ENCODE results near the gene CAPN5. TPM values are rescaled to one million over a fixed set of nuclear protein-coding genes. Genes with fewer than 3 reads are reported as not detected.

Gene CAPN5
- total and polyA plus RNA-seq, 10 of the 15 experiments (the other 5 are each of a cell fraction or from before 2014, with no cell fraction given): 0.02 to 0.33 (median 0.07) TPM; not detected in 3

DNA sequence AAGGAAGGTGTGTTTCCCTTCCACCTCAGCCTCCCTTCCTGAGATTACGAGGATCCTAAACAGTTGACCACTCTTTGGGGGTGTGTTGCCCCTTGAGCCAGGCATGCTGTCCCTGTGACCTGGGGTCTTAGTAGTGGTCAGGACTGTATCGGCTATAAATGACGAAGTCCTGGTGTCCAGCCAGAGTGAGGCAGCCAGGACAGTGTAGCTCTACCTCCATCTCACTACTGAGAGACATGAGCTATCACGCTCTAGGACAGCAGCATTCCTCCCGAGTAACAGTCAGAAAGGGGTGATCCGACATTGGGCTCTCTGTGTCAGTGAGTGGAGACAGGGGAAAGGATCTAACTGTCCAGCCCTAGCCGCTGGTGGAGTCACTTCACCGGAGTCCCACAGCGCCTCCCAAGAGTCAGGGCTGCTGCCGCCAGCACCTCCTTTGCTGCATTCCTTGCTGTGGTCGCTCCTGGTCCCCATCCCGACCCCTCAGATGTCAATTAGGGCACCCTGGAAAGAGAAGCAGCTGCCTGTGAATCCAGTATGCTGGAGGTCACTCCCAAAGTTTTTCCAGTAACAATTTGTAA, 35.8 kb upstream of the CAPN5 start (continued):
- TF ChIP-seq, protein P1, sequence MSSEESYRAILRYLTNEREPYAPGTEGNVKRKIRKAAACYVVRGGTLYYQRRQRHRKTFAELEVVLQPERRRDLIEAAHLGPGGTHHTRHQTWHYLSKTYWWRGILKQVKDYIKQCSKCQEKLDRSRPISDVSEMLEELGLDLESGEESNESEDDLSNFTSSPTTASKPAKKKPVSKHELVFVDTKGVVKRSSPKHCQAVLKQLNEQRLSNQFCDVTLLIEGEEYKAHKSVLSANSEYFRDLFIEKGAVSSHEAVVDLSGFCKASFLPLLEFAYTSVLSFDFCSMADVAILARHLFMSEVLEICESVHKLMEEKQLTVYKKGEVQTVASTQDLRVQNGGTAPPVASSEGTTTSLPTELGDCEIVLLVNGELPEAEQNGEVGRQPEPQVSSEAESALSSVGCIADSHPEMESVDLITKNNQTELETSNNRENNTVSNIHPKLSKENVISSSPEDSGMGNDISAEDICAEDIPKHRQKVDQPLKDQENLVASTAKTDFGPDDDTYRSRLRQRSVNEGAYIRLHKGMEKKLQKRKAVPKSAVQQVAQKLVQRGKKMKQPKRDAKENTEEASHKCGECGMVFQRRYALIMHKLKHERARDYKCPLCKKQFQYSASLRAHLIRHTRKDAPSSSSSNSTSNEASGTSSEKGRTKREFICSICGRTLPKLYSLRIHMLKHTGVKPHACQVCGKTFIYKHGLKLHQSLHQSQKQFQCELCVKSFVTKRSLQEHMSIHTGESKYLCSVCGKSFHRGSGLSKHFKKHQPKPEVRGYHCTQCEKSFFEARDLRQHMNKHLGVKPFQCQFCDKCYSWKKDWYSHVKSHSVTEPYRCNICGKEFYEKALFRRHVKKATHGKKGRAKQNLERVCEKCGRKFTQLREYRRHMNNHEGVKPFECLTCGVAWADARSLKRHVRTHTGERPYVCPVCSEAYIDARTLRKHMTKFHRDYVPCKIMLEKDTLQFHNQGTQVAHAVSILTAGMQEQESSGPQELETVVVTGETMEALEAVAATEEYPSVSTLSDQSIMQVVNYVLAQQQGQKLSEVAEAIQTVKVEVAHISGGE (CRISPR knock-in tag; IDR thresholded peaks at IDR 0.05): no peak
- TF ChIP-seq SPI1 (IDR thresholded peaks at IDR 0.05; ENCODE audit: borderline replicate concordance, insufficient read depth, low read depth, low read length) (no peak), GABPA (IDR thresholded peaks at IDR 0.05; ENCODE audit: low read depth) (no peak), FOS (IDR thresholded peaks at IDR 0.05; ENCODE audit: borderline replicate concordance, extremely low read depth, insufficient read length) (no peak), TARDBP (IDR thresholded peaks at IDR 0.05; ENCODE audit: borderline replicate concordance) (no peak), MTA3 (IDR thresholded peaks at IDR 0.05; ENCODE audit: borderline replicate concordance, low read length) (no peak)

DNA sequence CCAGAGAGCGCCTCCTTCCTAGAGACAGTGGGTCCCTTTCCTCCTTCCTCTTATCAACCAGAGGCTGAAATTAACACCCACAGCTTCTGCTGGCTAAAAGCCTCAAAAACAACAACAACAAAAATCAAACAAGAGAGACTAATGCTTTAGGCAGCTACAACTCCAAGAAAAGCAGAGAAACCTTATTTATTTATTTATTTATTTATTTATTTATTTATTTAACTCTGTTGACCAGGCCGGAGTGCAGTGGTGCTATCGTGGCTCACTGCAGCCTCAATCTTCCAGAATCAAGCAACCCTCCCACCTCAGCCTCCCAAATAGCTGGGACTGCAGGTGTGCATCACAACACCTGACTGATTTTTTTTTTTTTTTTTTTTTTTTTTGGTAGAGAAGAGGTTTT, 35.2 kb upstream of the CAPN5 start:
- Histone ChIP-seq H3K27me3 (replicated peaks in 1 of 2; ENCODE audit: control insufficient read depth in 2 of 2, insufficient read depth in 2 of 2, low read length in 1 of 2) (no peaks in the 10 kb centered on the region; a peak in 1 of 4 replicates), H4K20me1 (ENCODE audit: control insufficient read depth, insufficient read depth) (no peaks in the 10 kb centered on the region), H3K4me2 (ENCODE audit: control insufficient read depth, insufficient read depth) (no peak overlapping the region), H3K79me2 (ENCODE audit: control insufficient read depth, insufficient read depth, low read length) (no peaks in the 10 kb centered on the region), H3K9ac (ENCODE audit: control insufficient read depth, insufficient read depth, low read length) (no peak overlapping the region), H3K4me1 (ENCODE audit: control insufficient read depth, insufficient read depth, low read length) (no peaks in the 10 kb centered on the region), H2AFZ (ENCODE audit: control insufficient read depth, low read depth, low read length) (no peak overlapping the region), H3K4me3 (no peak overlapping the region), H3K27ac (ENCODE audit: control insufficient read depth, insufficient read depth) (no peak overlapping the region), H3K36me3 (ENCODE audit: control insufficient read depth in 2 of 2, insufficient read depth in 2 of 2, low read length in 1 of 2) (no peaks in the 10 kb centered on the region), H3K9me3 (replicated peaks; ENCODE audit: control insufficient read depth, insufficient read depth, low read length) (no peaks in the 10 kb centered on the region)
- ChIA-PET RAD21 (ENCODE audit: unreplicated experiment) (no interaction called here), POLR2A (no interaction called here), SMC1A (ENCODE audit: uncharacterized antibody, unreplicated experiment) (no interaction called here), CTCF (interaction anchor here (1.0 kb wide), 1 partner anchor 16 kb away, joined by 3 read pairs; no protein-coding TSS in a partner anchor)
- 71% methylated on average over 3 of the region's 3 CpGs for WGBS (ENCODE audit: insufficient coverage, insufficient replicate concordance, low lambda C conversion rate, missing lambda C conversion rate)
- in situ Hi-C loops (cut with MboI): no loop called here
- BruUV-seq (replicated peaks): no TSS peak
- FAIRE-seq (no peak), ATAC-seq (no peak), DNase-seq (ENCODE audit: low read depth, low spot score) (no peak)
- intact Hi-C loops (cut with micrococcal nuclease; ENCODE audit: unreplicated experiment): no loop called here
- TF ChIP-seq, protein P2, sequence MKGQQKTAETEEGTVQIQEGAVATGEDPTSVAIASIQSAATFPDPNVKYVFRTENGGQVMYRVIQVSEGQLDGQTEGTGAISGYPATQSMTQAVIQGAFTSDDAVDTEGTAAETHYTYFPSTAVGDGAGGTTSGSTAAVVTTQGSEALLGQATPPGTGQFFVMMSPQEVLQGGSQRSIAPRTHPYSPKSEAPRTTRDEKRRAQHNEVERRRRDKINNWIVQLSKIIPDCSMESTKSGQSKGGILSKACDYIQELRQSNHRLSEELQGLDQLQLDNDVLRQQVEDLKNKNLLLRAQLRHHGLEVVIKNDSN (IDR thresholded peaks at IDR 0.05; ENCODE audit: borderline replicate concordance, extremely low read length, insufficient read depth, low read depth, low read length): no peak
- TF ChIP-seq BACH1 (IDR thresholded peaks at IDR 0.05; ENCODE audit: borderline replicate concordance) (no peak), JUNB (IDR thresholded peaks at IDR 0.05) (no peak), BHLHE40 (IDR thresholded peaks at IDR 0.05; ENCODE audit: borderline replicate concordance in 1 of 2, low read depth in 2 of 2, low read length in 1 of 2) (no peak), ETV6 (conservative IDR thresholded peaks at IDR 0.05 in 1 of 2, IDR thresholded peaks at IDR 0.05 in 1 of 2; ENCODE audit: borderline replicate concordance in 1 of 2, low read depth in 1 of 2) (no peak), RAD21 (IDR thresholded peaks at IDR 0.05; ENCODE audit: insufficient read depth, low read depth, low read length) (no peak), HDAC6 (IDR thresholded peaks at IDR 0.05; ENCODE audit: unreplicated experiment) (no peak), HDAC2 (IDR thresholded peaks at IDR 0.05) (no peak), EP300 (IDR thresholded peaks at IDR 0.05; ENCODE audit: borderline replicate concordance in 1 of 2, control insufficient read depth in 1 of 2, low read depth in 2 of 2, low read length in 2 of 2) (no peak)
